AG10803 (cell line): ENCODE data around the gene MED20.
A peak's percentile ranks its signal among the peaks of the same experiment; 100 is the strongest.

Experiments
- DNase-seq: peaks from one replicate; pipeline ENCODE4 v3.0.0; 2010; ENCODE audit warnings: low read depth
- H3K4me3 ChIP-seq: 2 replicates; pipeline ENCODE4 v1.5.1; 2011; ENCODE audit warnings: mild to moderate bottlenecking, low read length, control low read depth
- CTCF ChIP-seq: conservative IDR thresholded peaks from 2 replicates; pipeline ENCODE4 v1.5.1; 2011; ENCODE audit warnings: mild to moderate bottlenecking, low read length, control low read depth, inconsistent platforms

Gene MED20

GRCh38 chr6:41922154-41922553 lies 1.2 kb upstream of the MED20 start:
- TF ChIP-seq CTCF, result no peak
- DNase-seq, result no peak
- peak overlapping the region; percentile 98 for H3K4me3 ChIP-seq

GRCh38 chr6:41921712-41921998 lies 716 bp upstream of the MED20 start:
- no peak for TF ChIP-seq CTCF
- no peak for DNase-seq
- peak overlapping the region; percentile 98 for H3K4me3 ChIP-seq

GRCh38 chr6:41917528-41917927 lies 3.4 kb downstream of the MED20 start:
- DNase-seq, result peak; percentile 94
- H3K4me3 ChIP-seq, result no peak overlapping the region; the same call in none of the 2 replicates
- TF ChIP-seq CTCF, result no peak

GRCh38 chr6:41914869-41915530 lies 5.9 kb downstream of the MED20 start:
- no peak overlapping the region for H3K4me3 ChIP-seq
- no peak for DNase-seq
- no peak for TF ChIP-seq CTCF

GRCh38 chr6:41914343-41914742 lies 6.6 kb downstream of the MED20 start:
- TF ChIP-seq CTCF, result no peak
- no peak for DNase-seq
- no peak overlapping the region for H3K4me3 ChIP-seq

GRCh38 chr6:41909727-41910126 lies 11.2 kb downstream of the MED20 start:
- DNase-seq, result no peak
- H3K4me3 ChIP-seq, result no peak overlapping the region
- no peak for TF ChIP-seq CTCF

- TF ChIP-seq CTCF, result peak; percentile 32
- DNase-seq, result no peak
Observed at GRCh38 chr6:41901882-41902519, 18.9 kb downstream of the MED20 start.

More at GRCh38 chr6:41901882-41902519, 18.9 kb downstream of the MED20 start:
- no peak overlapping the region for H3K4me3 ChIP-seq
